Measurements from ENCODE around the gene DMD. TPM values are rescaled to one million over a fixed set of nuclear protein-coding genes. Genes with fewer than 3 reads are reported as not detected.

DMD gene
- total RNA-seq, 1 donor from 2014 or later, result 143 TPM

DNA sequence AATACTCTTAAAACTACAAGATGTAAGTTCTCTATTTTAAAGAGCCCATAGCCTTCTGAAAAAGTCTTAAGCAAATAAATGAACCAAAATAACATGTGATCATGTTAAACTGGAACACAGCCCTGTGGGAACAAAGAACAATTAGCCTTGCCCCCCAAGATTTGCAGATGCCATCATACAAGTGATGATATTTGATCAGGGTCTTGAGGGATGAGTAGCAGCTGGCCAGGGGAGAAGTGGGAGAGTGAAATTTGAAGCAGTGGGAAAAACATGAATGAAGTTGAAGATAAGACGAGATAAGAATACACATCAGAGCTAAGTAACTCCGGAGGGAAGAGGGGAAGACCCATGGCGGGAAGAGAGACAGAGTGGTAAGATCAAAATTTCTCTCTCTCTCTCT is 1689.4 kb downstream of the DMD start:
- Histone ChIP-seq H3K4me1 (no peaks in the 10 kb centered on the region), H3K27ac (replicated peaks) (no peak overlapping the region), H3K4me3 (no peak overlapping the region), H3K9me3 (replicated peaks) (no peaks in the 10 kb centered on the region), H3K27me3 (ENCODE audit: low read depth) (no peaks in the 10 kb centered on the region), H3K36me3 (no peaks in the 10 kb centered on the region)
- TF ChIP-seq, protein P1, sequence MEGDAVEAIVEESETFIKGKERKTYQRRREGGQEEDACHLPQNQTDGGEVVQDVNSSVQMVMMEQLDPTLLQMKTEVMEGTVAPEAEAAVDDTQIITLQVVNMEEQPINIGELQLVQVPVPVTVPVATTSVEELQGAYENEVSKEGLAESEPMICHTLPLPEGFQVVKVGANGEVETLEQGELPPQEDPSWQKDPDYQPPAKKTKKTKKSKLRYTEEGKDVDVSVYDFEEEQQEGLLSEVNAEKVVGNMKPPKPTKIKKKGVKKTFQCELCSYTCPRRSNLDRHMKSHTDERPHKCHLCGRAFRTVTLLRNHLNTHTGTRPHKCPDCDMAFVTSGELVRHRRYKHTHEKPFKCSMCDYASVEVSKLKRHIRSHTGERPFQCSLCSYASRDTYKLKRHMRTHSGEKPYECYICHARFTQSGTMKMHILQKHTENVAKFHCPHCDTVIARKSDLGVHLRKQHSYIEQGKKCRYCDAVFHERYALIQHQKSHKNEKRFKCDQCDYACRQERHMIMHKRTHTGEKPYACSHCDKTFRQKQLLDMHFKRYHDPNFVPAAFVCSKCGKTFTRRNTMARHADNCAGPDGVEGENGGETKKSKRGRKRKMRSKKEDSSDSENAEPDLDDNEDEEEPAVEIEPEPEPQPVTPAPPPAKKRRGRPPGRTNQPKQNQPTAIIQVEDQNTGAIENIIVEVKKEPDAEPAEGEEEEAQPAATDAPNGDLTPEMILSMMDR (IDR thresholded peaks at IDR 0.05; ENCODE audit: borderline replicate concordance), result no peak
- intact Hi-C loops (cut with micrococcal nuclease), result no loop called here
- DNase-seq, result no peak

DNA sequence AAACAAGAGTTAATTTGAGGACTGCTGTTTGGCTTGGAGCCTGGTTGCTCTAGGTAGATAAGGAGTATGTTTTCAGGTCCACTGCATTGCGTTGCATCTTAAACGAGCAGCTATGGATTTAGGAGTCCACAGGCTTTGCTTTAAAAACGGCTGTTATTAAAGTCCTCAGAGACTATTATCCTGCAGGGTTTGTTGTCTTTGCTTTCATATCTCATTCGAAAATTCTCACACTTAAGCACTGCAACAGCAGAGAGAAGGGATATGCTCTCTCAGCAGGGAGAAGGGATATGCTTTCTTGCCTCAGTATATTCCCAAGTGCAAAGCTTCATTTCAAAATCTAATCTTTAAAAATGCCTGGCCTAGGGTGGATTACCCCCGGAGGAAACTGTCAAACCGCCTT is 1694.8 kb downstream of the DMD start:
- intact Hi-C loops (cut with micrococcal nuclease), result no loop called here
- Histone ChIP-seq H3K36me3 (no peaks in the 10 kb centered on the region), H3K9me3 (replicated peaks) (no peaks in the 10 kb centered on the region), H3K4me1 (no peaks in the 10 kb centered on the region), H3K27me3 (ENCODE audit: low read depth) (no peaks in the 10 kb centered on the region), H3K27ac (replicated peaks) (no peak overlapping the region), H3K4me3 (no peak overlapping the region)
- DNase-seq, result no peak
- TF ChIP-seq, protein P1 (IDR thresholded peaks at IDR 0.05; ENCODE audit: borderline replicate concordance), result no peak

DNA sequence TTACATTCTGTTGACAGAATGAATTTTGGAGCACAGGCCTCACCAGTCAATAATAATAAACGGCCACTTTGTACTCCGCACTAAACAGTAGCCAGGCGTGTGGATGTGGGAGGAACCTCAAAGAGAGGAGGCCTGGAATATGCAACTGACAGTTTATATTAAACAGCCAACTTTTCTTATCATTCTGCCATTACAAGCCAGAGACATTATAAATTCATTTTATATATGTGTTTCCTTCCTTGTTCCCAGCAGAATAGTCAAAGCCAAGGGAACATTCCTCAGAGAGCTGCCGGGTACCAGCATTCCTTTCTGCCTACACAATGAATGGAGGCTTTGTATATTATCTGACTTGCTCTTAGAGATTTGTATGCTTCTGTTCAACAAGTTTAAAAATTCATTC is 1703.0 kb downstream of the DMD start:
- Histone ChIP-seq H3K27ac (replicated peaks) (peak overlapping the region; percentile 8), H3K36me3 (no peaks in the 10 kb centered on the region), H3K9me3 (replicated peaks) (no peaks in the 10 kb centered on the region), H3K4me3 (no peak overlapping the region), H3K27me3 (ENCODE audit: low read depth) (no peaks in the 10 kb centered on the region), H3K4me1 (peaks cover 13% of the 10 kb centered on the region)
- TF ChIP-seq, protein P1 (IDR thresholded peaks at IDR 0.05; ENCODE audit: borderline replicate concordance), result no peak
- DNase-seq, result no peak
- intact Hi-C loops (cut with micrococcal nuclease), result no loop called here

- intact Hi-C loops (cut with micrococcal nuclease), result no loop called here
- no peak for DNase-seq
- Histone ChIP-seq H3K27me3 (ENCODE audit: low read depth) (no peaks in the 10 kb centered on the region), H3K27ac (replicated peaks) (no peak overlapping the region), H3K9me3 (replicated peaks) (no peaks in the 10 kb centered on the region), H3K4me1 (peaks cover 13% of the 10 kb centered on the region), H3K36me3 (no peaks in the 10 kb centered on the region), H3K4me3 (no peak overlapping the region)
- TF ChIP-seq, protein P1 (IDR thresholded peaks at IDR 0.05; ENCODE audit: borderline replicate concordance), result no peak
These were observed 1704.4 kb downstream of the DMD start for GRCh38 chrX:31506928-31507327.

DNA sequence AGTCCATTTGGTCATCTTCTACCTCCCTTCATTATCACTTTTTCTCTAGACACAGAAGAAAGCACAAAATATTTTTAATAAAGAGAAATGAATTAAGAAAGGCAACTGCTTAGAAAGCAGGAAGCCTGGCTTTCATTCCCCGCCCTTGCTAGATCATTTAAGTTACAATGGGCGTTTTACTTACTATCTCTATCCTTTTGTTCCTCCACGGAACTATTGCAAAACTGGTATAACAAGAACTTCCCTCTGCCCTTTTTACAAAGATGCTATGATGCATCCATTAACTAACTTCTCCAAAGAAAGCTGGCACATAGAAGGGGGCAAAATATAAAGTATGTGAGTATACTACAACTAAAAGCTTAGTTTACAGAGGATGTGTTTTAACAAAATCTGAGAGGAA is 1705.0 kb downstream of the DMD start:
- H3K27ac ChIP-seq (replicated peaks), result no peak overlapping the region
- no peaks in the 10 kb centered on the region for H3K36me3 ChIP-seq
- H3K9me3 ChIP-seq (replicated peaks), result no peaks in the 10 kb centered on the region
- H3K4me1 ChIP-seq, result peaks cover 13% of the 10 kb centered on the region
- H3K27me3 ChIP-seq (ENCODE audit: low read depth), result no peaks in the 10 kb centered on the region
- no peak overlapping the region for H3K4me3 ChIP-seq
- TF ChIP-seq, protein P1 (IDR thresholded peaks at IDR 0.05; ENCODE audit: borderline replicate concordance), result no peak
- DNase-seq, result no peak
- intact Hi-C loops (cut with micrococcal nuclease), result no loop called here

GRCh38 chrX:31500921-31501320 is 1710.4 kb downstream of the DMD start:
- DNase-seq, result no peak
- H3K27ac ChIP-seq (replicated peaks), result no peak overlapping the region
- TF ChIP-seq, protein P1 (IDR thresholded peaks at IDR 0.05; ENCODE audit: borderline replicate concordance), result no peak
- no peaks in the 10 kb centered on the region for H3K27me3 ChIP-seq (ENCODE audit: low read depth)
- H3K36me3 ChIP-seq, result no peaks in the 10 kb centered on the region
- no peaks in the 10 kb centered on the region for H3K9me3 ChIP-seq (replicated peaks)
- H3K4me1 ChIP-seq, result no peaks in the 10 kb centered on the region
- H3K4me3 ChIP-seq, result no peak overlapping the region
- intact Hi-C loops (cut with micrococcal nuclease), result no loop called here
